Urinary bladder (tissue), 4 donors: ENCODE measurements around the gene STK32B. TPM values are rescaled to one million over a fixed set of nuclear protein-coding genes. Genes with fewer than 3 reads are reported as not detected.
"Not testable (repeated sequence)": the region's sequence is repeated elsewhere in the genome, so short reads cannot be mapped to it uniquely, and the experiment has no call there.

Experiments
- DNase-seq: peaks from one replicate; pipeline ENCODE4 v3.0.0-alpha.2; 2015; ENCODE audit errors: extremely low spot score
- H3K27ac ChIP-seq: one replicate; pipeline ENCODE4 v1.5.1; 2013; ENCODE audit warnings: low read depth, mild to moderate bottlenecking, moderate library complexity
- H3K36me3 ChIP-seq: one replicate; pipeline ENCODE4 v1.6.1; 2013; ENCODE audit warnings: mild to moderate bottlenecking, moderate library complexity; ENCODE audit not compliant: insufficient read depth
- H3K4me1 ChIP-seq: one replicate; pipeline ENCODE4 v1.6.1; 2013; ENCODE audit warnings: mild to moderate bottlenecking, moderate library complexity; ENCODE audit not compliant: insufficient read depth
- H3K4me3 ChIP-seq: one replicate; pipeline ENCODE4 v1.5.1; 2013; ENCODE audit warnings: low read depth, low read length
- WGBS: extraction: QIAGEN DNeasy Blood & Tissue Kit; methylation state at CpG from one replicate; pipeline ENCODE4 v1.1.7; 2013; 5-methylcytosine and 5-hydroxymethylcytosine counted together
- polyA plus RNA-seq: library from polyadenylated mRNA; stranded (reverse); fragments of 200-250 nt; gene quantifications from one replicate; pipeline ENCODE4 v1.2.3, GENCODE V29; 2013
- total RNA-seq: library from RNA; depleted of rRNA; stranded (reverse); fragments of >200 nt; gene quantifications from one replicate; pipeline ENCODE4 v1.2.3, GENCODE V29; 2014
- donor health status: healthy with polysubstance abuse.
- donor health status: healthy.

STK32B gene
- total and polyA plus RNA-seq, 2 donors = 2.1 to 12.1 TPM

- Histone ChIP-seq H3K27ac (no peak overlapping the region), H3K4me1 (no peaks in the 10 kb centered on the region), H3K4me3 (no peak overlapping the region), H3K36me3 (peaks cover 2% of the 10 kb centered on the region)
- no peak for DNase-seq
- WGBS = 95% methylated on average over 1 of the region's 1 CpG
Measured at GRCh38 chr4:5247735-5248134, 196.5 kb downstream of the STK32B start.

- WGBS = 63% methylated on average over 2 of the region's 2 CpGs
- Histone ChIP-seq H3K36me3 (peaks cover 2% of the 10 kb centered on the region), H3K4me3 (no peak overlapping the region), H3K27ac (no peak overlapping the region), H3K4me1 (no peaks in the 10 kb centered on the region)
- DNase-seq = no peak
Measured at GRCh38 chr4:5249727-5250126, 198.4 kb downstream of the STK32B start.

- not testable (repeated sequence) for H3K36me3 ChIP-seq, DNase-seq, H3K27ac ChIP-seq, H3K4me1 ChIP-seq, H3K4me3 ChIP-seq
- WGBS = 80% methylated on average over 5 of the region's 5 CpGs
Measured at GRCh38 chr4:5250536-5250935, 199.3 kb downstream of the STK32B start.

GRCh38 chr4:5256421-5256820 lies 205.1 kb downstream of the STK32B start:
- WGBS = 69% methylated on average over 4 of the region's 4 CpGs
- no peak overlapping the region for H3K4me3 ChIP-seq
- H3K27ac ChIP-seq = no peak overlapping the region
- no peaks in the 10 kb centered on the region for H3K36me3 ChIP-seq
- DNase-seq = no peak
- H3K4me1 ChIP-seq = no peaks in the 10 kb centered on the region

GRCh38 chr4:5257086-5257485 lies 205.8 kb downstream of the STK32B start:
- H3K4me3 ChIP-seq = no peak overlapping the region
- WGBS = 93% methylated on average over 2 of the region's 2 CpGs
- H3K36me3 ChIP-seq = no peaks in the 10 kb centered on the region
- H3K27ac ChIP-seq = no peak overlapping the region
- DNase-seq = no peak
- H3K4me1 ChIP-seq = no peaks in the 10 kb centered on the region

- Histone ChIP-seq H3K27ac (no peak overlapping the region), H3K4me3 (no peak overlapping the region), H3K4me1 (no peaks in the 10 kb centered on the region), H3K36me3 (no peaks in the 10 kb centered on the region)
- DNase-seq = no peak
- 82% methylated on average over 2 of the region's 2 CpGs for WGBS
Measured at GRCh38 chr4:5259471-5259870, 208.2 kb downstream of the STK32B start.

- no peaks in the 10 kb centered on the region for H3K36me3 ChIP-seq
- H3K4me1 ChIP-seq = no peaks in the 10 kb centered on the region
- WGBS = 94% methylated on average over 6 of the region's 6 CpGs
- H3K4me3 ChIP-seq = no peak overlapping the region
- no peak for DNase-seq
- H3K27ac ChIP-seq = no peak overlapping the region
Measured at GRCh38 chr4:5260121-5260520, 208.8 kb downstream of the STK32B start.

- Histone ChIP-seq H3K4me1 (no peaks in the 10 kb centered on the region), H3K4me3 (no peak overlapping the region), H3K36me3 (no peaks in the 10 kb centered on the region), H3K27ac (no peak overlapping the region)
- 93% methylated on average over 4 of the region's 4 CpGs for WGBS
- DNase-seq = no peak
Measured at GRCh38 chr4:5261866-5262265, 210.6 kb downstream of the STK32B start.

- 78% methylated on average over 2 of the region's 2 CpGs for WGBS
- Histone ChIP-seq H3K27ac (no peak overlapping the region), H3K4me3 (no peak overlapping the region), H3K36me3 (no peaks in the 10 kb centered on the region), H3K4me1 (no peaks in the 10 kb centered on the region)
- DNase-seq = no peak
Measured at GRCh38 chr4:5266991-5267390, 215.7 kb downstream of the STK32B start.

- H3K4me3 ChIP-seq = no peak overlapping the region
- no peak overlapping the region for H3K27ac ChIP-seq
- no peak for DNase-seq
- WGBS = 80% methylated on average over 8 of the region's 8 CpGs
- no peaks in the 10 kb centered on the region for H3K4me1 ChIP-seq
- H3K36me3 ChIP-seq = no peaks in the 10 kb centered on the region
Measured at GRCh38 chr4:5267408-5267807, 216.1 kb downstream of the STK32B start.

- H3K4me1 ChIP-seq = no peaks in the 10 kb centered on the region
- no peak for DNase-seq
- 85% methylated on average over 11 of the region's 11 CpGs for WGBS
- H3K36me3 ChIP-seq = no peaks in the 10 kb centered on the region
- H3K27ac ChIP-seq = no peak overlapping the region
- no peak overlapping the region for H3K4me3 ChIP-seq
Measured at GRCh38 chr4:5276475-5277075, 225.3 kb downstream of the STK32B start.

- DNase-seq = no peak
- 91% methylated on average over 2 of the region's 2 CpGs for whole genome bisulfite sequencing
- no peaks in the 10 kb centered on the region for H3K4me1 ChIP-seq
- H3K27ac ChIP-seq = no peak overlapping the region
- H3K36me3 ChIP-seq = no peaks in the 10 kb centered on the region
- no peak overlapping the region for H3K4me3 ChIP-seq
Measured at GRCh38 chr4:5277079-5277478, 225.8 kb downstream of the STK32B start.

- H3K27ac ChIP-seq = no peak overlapping the region
- no peaks in the 10 kb centered on the region for H3K36me3 ChIP-seq
- DNase-seq = no peak
- H3K4me3 ChIP-seq = no peak overlapping the region
- WGBS = 86% methylated on average over 4 of the region's 4 CpGs
- H3K4me1 ChIP-seq = no peaks in the 10 kb centered on the region
Measured at GRCh38 chr4:5278213-5278612, 226.9 kb downstream of the STK32B start.

GRCh38 chr4:5280069-5280468 lies 228.8 kb downstream of the STK32B start:
- not testable (repeated sequence) for H3K4me3 ChIP-seq, H3K36me3 ChIP-seq, H3K27ac ChIP-seq, DNase-seq, H3K4me1 ChIP-seq
- WGBS = 74% methylated on average over 1 of the region's 1 CpG

GRCh38 chr4:5280828-5281227 lies 229.5 kb downstream of the STK32B start:
- 76% methylated on average over 4 of the region's 4 CpGs for WGBS
- H3K36me3 ChIP-seq = no peaks in the 10 kb centered on the region
- DNase-seq = no peak
- H3K27ac ChIP-seq = no peak overlapping the region
- no peaks in the 10 kb centered on the region for H3K4me1 ChIP-seq
- H3K4me3 ChIP-seq = no peak overlapping the region
